Neutrophil (primary cell): ENCODE measurements around the gene ZSWIM6.

ENCODE experiments used
- H3K27ac ChIP-seq: fragments of 200-600 bp; sonication (generic); 2 replicates; pipeline ENCODE4 v1.5.1; 2016; ENCODE audit warnings: mild to moderate bottlenecking, moderate library complexity
- H3K27me3 ChIP-seq: fragments of 200-600 bp; sonication (generic); 2 replicates; pipeline ENCODE4 v1.6.0; 2016; ENCODE audit warnings: mild to moderate bottlenecking
- H3K36me3 ChIP-seq: fragments of 200-600 bp; sonication (generic); 2 replicates; pipeline ENCODE4 v1.5.1; 2017
- H3K4me1 ChIP-seq, 2 experiments: fragments of 200-600 bp in 1 of 2; sonication (generic) in 1 of 2; 1 replicate in 1 of 2; 2 replicates in 1 of 2; pipeline versions ENCODE4 v1.5.1 to v1.6.1; 2013 to 2016; ENCODE audit warnings: low read depth in 1 of 2, low read length in 1 of 2, mild to moderate bottlenecking in 1 of 2, moderate library complexity in 1 of 2; ENCODE audit not compliant: control insufficient read depth in 1 of 2, insufficient read depth in 1 of 2
- H3K4me3 ChIP-seq, 2 experiments: fragments of 200-600 bp in 1 of 2; sonication (generic) in 1 of 2; 1 replicate in 1 of 2; 2 replicates in 1 of 2; pipeline ENCODE4 v1.5.1; 2013 to 2016; ENCODE audit warnings: low read depth in 1 of 2, low read length in 1 of 2, mild to moderate bottlenecking in 1 of 2, moderate library complexity in 1 of 2
- H3K9me3 ChIP-seq: fragments of 200-600 bp; sonication (generic); 2 replicates; pipeline ENCODE4 v1.5.1; 2016
- TF ChIP-seq, protein P1 (sequence below): fragments of 200-600 bp; sonication (generic); IDR thresholded peaks from 2 replicates; pipeline ENCODE4 v1.5.1; 2016; ENCODE audit warnings: antibody characterized with exemption

The ZSWIM6 gene

DNA sequence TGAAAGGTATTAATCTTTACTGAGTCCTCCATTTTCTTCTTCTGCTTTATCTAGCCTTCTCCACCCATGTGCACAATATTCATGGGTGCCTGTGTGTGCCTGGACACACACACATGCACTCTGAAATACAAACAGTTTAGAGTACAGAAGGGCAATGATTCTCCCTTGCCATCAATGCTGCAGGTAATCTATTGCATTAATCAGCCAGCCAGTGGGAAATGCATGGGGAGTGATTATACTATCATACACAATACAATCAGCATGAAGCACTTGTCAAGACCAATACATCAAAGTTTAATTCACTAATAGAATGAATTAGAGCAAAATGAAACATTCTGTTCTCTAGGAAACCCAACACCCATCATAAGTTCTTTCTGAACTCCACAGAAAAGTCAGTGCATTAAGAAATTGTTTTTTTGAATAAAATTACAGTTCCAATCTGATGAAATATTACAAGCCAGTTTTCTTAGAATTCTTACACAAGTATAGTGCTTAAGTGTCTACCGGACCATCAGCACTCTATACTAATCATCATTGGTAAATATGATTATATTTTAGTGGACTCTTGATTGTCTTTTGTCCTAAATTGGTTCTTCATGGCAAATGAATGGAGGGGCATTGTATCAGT is 172.2 kb downstream of the ZSWIM6 start:
- Histone ChIP-seq H3K9me3 (no peaks in the 10 kb centered on the region), H3K4me3 (no peak overlapping the region), H3K36me3 (no peaks in the 10 kb centered on the region), H3K27ac (no peak overlapping the region), H3K4me1 (peaks cover 0 to 4% of the 10 kb centered on the region in 2 experiments), H3K27me3 (no peaks in the 10 kb centered on the region)
- TF ChIP-seq, protein P1, sequence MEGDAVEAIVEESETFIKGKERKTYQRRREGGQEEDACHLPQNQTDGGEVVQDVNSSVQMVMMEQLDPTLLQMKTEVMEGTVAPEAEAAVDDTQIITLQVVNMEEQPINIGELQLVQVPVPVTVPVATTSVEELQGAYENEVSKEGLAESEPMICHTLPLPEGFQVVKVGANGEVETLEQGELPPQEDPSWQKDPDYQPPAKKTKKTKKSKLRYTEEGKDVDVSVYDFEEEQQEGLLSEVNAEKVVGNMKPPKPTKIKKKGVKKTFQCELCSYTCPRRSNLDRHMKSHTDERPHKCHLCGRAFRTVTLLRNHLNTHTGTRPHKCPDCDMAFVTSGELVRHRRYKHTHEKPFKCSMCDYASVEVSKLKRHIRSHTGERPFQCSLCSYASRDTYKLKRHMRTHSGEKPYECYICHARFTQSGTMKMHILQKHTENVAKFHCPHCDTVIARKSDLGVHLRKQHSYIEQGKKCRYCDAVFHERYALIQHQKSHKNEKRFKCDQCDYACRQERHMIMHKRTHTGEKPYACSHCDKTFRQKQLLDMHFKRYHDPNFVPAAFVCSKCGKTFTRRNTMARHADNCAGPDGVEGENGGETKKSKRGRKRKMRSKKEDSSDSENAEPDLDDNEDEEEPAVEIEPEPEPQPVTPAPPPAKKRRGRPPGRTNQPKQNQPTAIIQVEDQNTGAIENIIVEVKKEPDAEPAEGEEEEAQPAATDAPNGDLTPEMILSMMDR = no peak

DNA sequence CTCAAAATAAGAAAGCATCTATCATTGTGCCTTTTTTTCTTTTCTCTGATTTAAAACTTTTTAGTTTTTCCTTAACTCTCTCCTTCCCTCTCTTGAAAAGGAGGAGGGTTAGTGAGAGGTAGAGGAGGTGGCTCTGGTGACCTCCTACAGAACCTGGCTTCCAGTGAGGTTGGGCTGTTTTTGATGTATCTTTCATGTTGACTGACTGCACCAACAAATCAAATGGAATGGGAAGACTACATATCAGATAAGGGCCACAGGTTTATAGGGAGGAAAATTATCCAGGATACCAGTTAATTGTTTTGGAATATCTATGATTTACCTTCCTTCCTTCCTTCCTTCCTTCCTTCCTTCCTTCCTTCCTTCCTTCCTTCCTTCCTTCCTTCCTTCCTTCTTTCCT is 173.2 kb downstream of the ZSWIM6 start:
- Histone ChIP-seq H3K27me3 (no peaks in the 10 kb centered on the region), H3K4me1 (peaks cover 0 to 4% of the 10 kb centered on the region in 2 experiments), H3K27ac (no peak overlapping the region), H3K4me3 (no peak overlapping the region), H3K36me3 (no peaks in the 10 kb centered on the region), H3K9me3 (no peaks in the 10 kb centered on the region)
- TF ChIP-seq, protein P1 = no peak

DNA sequence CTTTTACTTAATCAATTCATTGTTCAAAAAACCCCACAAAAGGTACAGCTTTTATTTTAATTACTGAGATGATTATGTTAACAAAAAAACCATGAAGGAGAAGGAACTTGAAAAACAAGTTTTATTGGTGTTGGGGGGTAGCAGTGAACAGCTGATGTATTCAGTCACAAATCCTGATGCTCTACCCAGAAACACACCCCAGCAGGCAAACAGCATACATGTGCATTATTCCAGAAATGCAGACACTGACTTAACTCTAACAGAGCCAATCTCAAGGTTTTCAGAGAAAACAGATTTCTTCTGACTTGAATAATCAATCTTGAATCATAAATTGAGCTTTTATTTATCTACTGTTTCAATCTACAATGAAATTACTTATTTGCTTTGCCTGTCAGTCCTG is 175.2 kb downstream of the ZSWIM6 start:
- no peaks in the 10 kb centered on the region for H3K36me3 ChIP-seq
- TF ChIP-seq, protein P1 = no peak
- H3K4me3 ChIP-seq = no peak overlapping the region
- no peaks in the 10 kb centered on the region for H3K27me3 ChIP-seq
- H3K27ac ChIP-seq = no peak overlapping the region
- H3K4me1 ChIP-seq = no peaks in the 10 kb centered on the region
- no peaks in the 10 kb centered on the region for H3K9me3 ChIP-seq

DNA sequence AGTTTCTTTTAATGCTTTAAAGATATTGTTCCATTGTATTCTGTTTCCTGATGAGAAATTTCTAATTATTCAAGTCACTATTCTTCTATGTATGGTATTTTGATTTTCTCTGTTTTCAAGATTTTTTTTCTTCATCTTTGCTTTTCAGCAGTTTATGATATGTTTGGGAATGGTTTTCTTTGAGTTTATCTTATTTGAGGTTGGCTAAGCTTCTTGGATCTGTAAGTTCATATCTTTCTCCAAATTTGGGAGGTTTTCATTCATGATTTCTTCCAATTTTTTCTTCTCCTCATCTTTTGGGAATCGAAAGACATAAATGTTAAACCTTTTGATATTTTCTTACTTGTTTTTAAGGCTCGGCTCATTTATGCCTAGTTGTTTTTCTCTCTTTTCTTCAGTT is 184.9 kb downstream of the ZSWIM6 start:
- no peak overlapping the region for H3K27ac ChIP-seq
- no peak overlapping the region for H3K4me3 ChIP-seq
- H3K27me3 ChIP-seq = no peaks in the 10 kb centered on the region
- H3K4me1 ChIP-seq = no peaks in the 10 kb centered on the region
- TF ChIP-seq, protein P1 = no peak
- H3K36me3 ChIP-seq = no peaks in the 10 kb centered on the region
- H3K9me3 ChIP-seq = no peaks in the 10 kb centered on the region

DNA sequence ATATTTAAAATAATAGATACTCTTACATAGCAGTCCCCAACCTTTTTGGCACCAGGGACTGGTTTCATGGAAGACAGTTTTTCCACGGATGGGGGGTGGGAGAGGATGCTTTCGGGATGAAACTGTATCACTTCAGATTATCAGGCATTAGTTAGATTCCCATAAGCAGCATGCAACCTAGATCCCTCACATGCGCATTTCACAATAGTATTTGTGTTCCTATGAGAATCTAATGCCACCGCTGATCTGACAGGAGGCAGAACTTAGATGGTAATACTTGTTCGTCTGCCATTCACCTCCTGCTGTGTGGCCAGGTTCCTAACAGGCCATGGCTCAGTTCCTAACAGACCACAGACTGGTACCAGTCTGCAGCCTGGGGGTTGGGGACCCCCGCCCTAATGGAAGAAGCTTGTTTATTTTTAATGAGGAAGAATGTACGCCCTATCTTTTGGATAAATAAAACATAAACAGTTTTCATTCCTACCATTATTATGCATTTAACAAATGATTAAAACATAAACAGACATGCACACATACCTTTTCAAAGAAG is 187.7 kb downstream of the ZSWIM6 start:
- Histone ChIP-seq H3K4me3 (no peak overlapping the region), H3K27me3 (no peaks in the 10 kb centered on the region)
- TF ChIP-seq, protein P1 = no peak

More for the DNA sequence above, 187.7 kb downstream of the ZSWIM6 start:
- no peaks in the 10 kb centered on the region for H3K9me3 ChIP-seq
- no peak overlapping the region for H3K27ac ChIP-seq
- H3K36me3 ChIP-seq = peaks cover under 1% of the 10 kb centered on the region
- H3K4me1 ChIP-seq = no peaks in the 10 kb centered on the region
